A549 (cell line): ENCODE results near the gene B3GAT1.

Experiments used
- BHLHE40 ChIP-seq: IDR thresholded peaks from 2 replicates; pipeline ENCODE4 v1.6.1; 2012; ENCODE audit warnings: low read depth, low read length, inconsistent platforms
- CHD4 ChIP-seq: fragments of 200-600 bp; sonication (generic); IDR thresholded peaks from 2 replicates; pipeline ENCODE4 v1.6.1; 2016; ENCODE audit warnings: antibody characterized with exemption, mild to moderate bottlenecking, borderline replicate concordance
- CTCF ChIP-seq: fragments of >200 bp; sonication (Bioruptor Twin); formaldehyde crosslinking; IDR thresholded peaks from 3 replicates; pipeline ENCODE4 v1.5.1; 2016
- ELK1 ChIP-seq: fragments of 150-350 bp; IDR thresholded peaks from 2 replicates; pipeline ENCODE4 v1.6.1; 2014; ENCODE audit warnings: low read depth, mild to moderate bottlenecking, low read length
- EP300 ChIP-seq, 2 experiments: fragments of >200 bp; sonication (Bioruptor Twin); formaldehyde crosslinking; IDR thresholded peaks; 2 replicates in 1 of 2; 3 replicates in 1 of 2; pipeline ENCODE4 v1.6.1; 2016 to 2017
- FOXS1 ChIP-seq: fragments of 250-450 bp; sonication (Bioruptor Pico); IDR thresholded peaks from 2 replicates; pipeline ENCODE4 v1.5.0; 2020; ENCODE audit warnings: mild to moderate bottlenecking, moderate library complexity
- HOXB5 ChIP-seq: fragments of 250-450 bp; sonication (Bioruptor Pico); IDR thresholded peaks from 2 replicates; pipeline ENCODE4 v1.5.0; 2020; ENCODE audit warnings: mild to moderate bottlenecking, moderate library complexity
- PBX3 ChIP-seq: IDR thresholded peaks from 2 replicates; pipeline ENCODE4 v1.6.1; 2012
- POLR2A ChIP-seq: IDR thresholded peaks from 2 replicates; pipeline ENCODE4 v1.6.1; 2012; ENCODE audit warnings: mild to moderate bottlenecking, low read length
- RNF2 ChIP-seq: fragments of 200-600 bp; sonication (generic); IDR thresholded peaks from 2 replicates; pipeline ENCODE4 v1.6.1; 2016; ENCODE audit warnings: low read depth, mild to moderate bottlenecking, antibody characterized with exemption, moderate library complexity, borderline replicate concordance
- ZC3H11A ChIP-seq: fragments of 450-650 bp; IDR thresholded peaks from 2 replicates; pipeline ENCODE4 v1.6.1; 2014; ENCODE audit warnings: antibody characterized with exemption, mild to moderate bottlenecking
- ZFP36 ChIP-seq: fragments of 450-650 bp; IDR thresholded peaks from 2 replicates; pipeline ENCODE4 v1.6.1; 2014; ENCODE audit warnings: borderline replicate concordance; ENCODE audit not compliant: partially characterized antibody

- TF ChIP-seq HOXB5 (CRISPR knock-in tag) (no peak), CTCF (no peak), ZFP36 (no peak), ELK1 (no peak), ZC3H11A (no peak), CHD4 (no peak), POLR2A (no peak), PBX3 (no peak), RNF2 (no peak), FOXS1 (CRISPR knock-in tag) (no peak), BHLHE40 (no peak), EP300 (IDR thresholded peaks at IDR 0.05) (no peak)
These were observed 30.2 kb upstream of the B3GAT1 start for GRCh38 chr11:134442246-134442645.
